Measurements from ENCODE around the gene SLAMF9.

The SLAMF9 gene

GRCh38 chr1:159974350-159974965 is 20.4 kb upstream of the SLAMF9 start:
- no peak for FAIRE-seq

GRCh38 chr1:159973350-159973940 is 19.4 kb upstream of the SLAMF9 start:
- FAIRE-seq: no peak

- FAIRE-seq: no peak
Measured at GRCh38 chr1:159972443-159973205, 18.6 kb upstream of the SLAMF9 start.

GRCh38 chr1:159970932-159971342 is 16.9 kb upstream of the SLAMF9 start:
- FAIRE-seq: no peak

GRCh38 chr1:159968901-159969300 is 14.9 kb upstream of the SLAMF9 start:
- FAIRE-seq: no peak

GRCh38 chr1:159965263-159965662 is 11.2 kb upstream of the SLAMF9 start:
- no peak for FAIRE-seq

GRCh38 chr1:159964144-159964543 is 10.1 kb upstream of the SLAMF9 start:
- no peak for FAIRE-seq

- FAIRE-seq: no peak
Measured at GRCh38 chr1:159962176-159962575, 8.1 kb upstream of the SLAMF9 start.

- FAIRE-seq: no peak
Measured at GRCh38 chr1:159961636-159962035, 7.6 kb upstream of the SLAMF9 start.

GRCh38 chr1:159960721-159961381 is 6.8 kb upstream of the SLAMF9 start:
- FAIRE-seq: no peak

GRCh38 chr1:159959451-159959850 is 5.4 kb upstream of the SLAMF9 start:
- FAIRE-seq: no peak

GRCh38 chr1:159958719-159959380 is 4.8 kb upstream of the SLAMF9 start:
- FAIRE-seq: no peak

GRCh38 chr1:159957824-159958268 is 3.8 kb upstream of the SLAMF9 start:
- FAIRE-seq: no peak

GRCh38 chr1:159955456-159955855 is 1.4 kb upstream of the SLAMF9 start:
- FAIRE-seq: no peak

GRCh38 chr1:159952932-159953331 is 1.1 kb downstream of the SLAMF9 start:
- FAIRE-seq: no peak

- no peak for FAIRE-seq
Measured at GRCh38 chr1:159951551-159951950, 2.5 kb downstream of the SLAMF9 start.

GRCh38 chr1:159951016-159951415 is 3.0 kb downstream of the SLAMF9 start:
- FAIRE-seq: no peak

- no peak for FAIRE-seq
Measured at GRCh38 chr1:159949981-159950381, 4.1 kb downstream of the SLAMF9 start.

GRCh38 chr1:159949123-159949522 is 4.9 kb downstream of the SLAMF9 start:
- FAIRE-seq: no peak

- no peak for FAIRE-seq
Measured at GRCh38 chr1:159947942-159948341, 6.1 kb downstream of the SLAMF9 start.

GRCh38 chr1:159946242-159947187 is 7.5 kb downstream of the SLAMF9 start:
- no peak for FAIRE-seq
